H1 (cell line): Measurements from ENCODE around the gene SORL1-AS1.

ENCODE experiments used
- CTCF ChIA-PET: fragments of 300-600 bp; sonication (Branson Sonifier 250); formaldehyde crosslinking; loops from one replicate; lab custom pipeline; 2021; ENCODE audit not compliant: partially characterized antibody; lab: Charles Lee
- POLR2A ChIA-PET: fragments of 300-600 bp; sonication (Branson Sonifier 250); formaldehyde crosslinking; loops from one replicate; lab custom pipeline; 2021; ENCODE audit warnings: inconsistent platforms; ENCODE audit not compliant: partially characterized antibody; lab: Charles Lee
- DNase-seq, 2 experiments: peaks; one replicate each; pipeline versions ENCODE4 v3.0.0 to v3.0.0-alpha.2; 2010 to 2022; ENCODE audit warnings: low spot score in 2 of 2, low read depth in 1 of 2, mixed read lengths in 1 of 2
- FAIRE-seq: peaks from 2 replicates; lab custom pipeline; 2011; peaks lifted over from hg19 to GRCh38; lab: Jason Lieb, UNC
- H2AFZ ChIP-seq: 2 replicates; pipeline ENCODE4 v1.8.1; 2012; ENCODE audit warnings: low read length, inconsistent platforms
- H2AK5ac ChIP-seq: 2 replicates; pipeline ENCODE4 v1.6.1; 2013; ENCODE audit warnings: low read depth, low read length
- H2BK120ac ChIP-seq: replicated peaks from 2 replicates; pipeline ENCODE3; 2013; ENCODE audit warnings: low read depth, low read length, inconsistent platforms
- H2BK12ac ChIP-seq: 2 replicates; pipeline ENCODE4 v1.6.1; 2013; ENCODE audit warnings: low read depth, low read length
- H2BK15ac ChIP-seq: 2 replicates; pipeline ENCODE4 v1.6.1; 2013; ENCODE audit warnings: low read length
- H2BK20ac ChIP-seq: 2 replicates; pipeline ENCODE4 v1.6.1; 2013; ENCODE audit warnings: low read length
- H2BK5ac ChIP-seq: 2 replicates; pipeline ENCODE4 v1.6.1; 2013; ENCODE audit warnings: low read depth, low read length
- H3K14ac ChIP-seq: 2 replicates; pipeline ENCODE4 v1.6.1; 2013; ENCODE audit warnings: inconsistent platforms; ENCODE audit not compliant: insufficient read length
- H3K18ac ChIP-seq: 2 replicates; pipeline ENCODE4 v1.6.1; 2013; ENCODE audit warnings: low read length; ENCODE audit errors: extremely low read depth
- H3K23ac ChIP-seq: 2 replicates; pipeline ENCODE4 v1.6.1; 2013; ENCODE audit warnings: inconsistent platforms; ENCODE audit not compliant: insufficient read length
- H3K23me2 ChIP-seq: 2 replicates; pipeline ENCODE4 v1.6.1; 2013; ENCODE audit warnings: low read depth, low read length
- H3K27ac ChIP-seq: 2 replicates; pipeline ENCODE4 v1.6.1; 2011; ENCODE audit warnings: low read depth, low read length, inconsistent platforms
- H3K27me3 ChIP-seq, 4 experiments: replicated peaks in 1 of 4; 1 replicate in 1 of 4; 2 replicates in 3 of 4; pipeline versions ENCODE4 v1.6.1 to v1.8.1; 2011 to 2013; ENCODE audit warnings: low read length in 3 of 4, mild to moderate bottlenecking in 3 of 4, inconsistent platforms in 2 of 4, mixed read lengths in 2 of 4, moderate library complexity in 1 of 4; ENCODE audit not compliant: control insufficient read depth in 3 of 4, insufficient read depth in 3 of 4; ENCODE audit errors: extremely low read depth in 1 of 4
- H3K36me3 ChIP-seq, 4 experiments: 2 replicates each; pipeline versions ENCODE4 v1.6.1 to v1.8.1; 2011 to 2013; ENCODE audit warnings: mild to moderate bottlenecking in 4 of 4, low read length in 3 of 4, moderate library complexity in 2 of 4, control low read depth in 1 of 4, inconsistent platforms in 1 of 4; ENCODE audit not compliant: insufficient read depth in 4 of 4, control insufficient read depth in 2 of 4
- H3K4ac ChIP-seq: replicated peaks from 2 replicates; pipeline ENCODE3; 2013; ENCODE audit warnings: low read length, low read depth, mixed read lengths, inconsistent platforms; ENCODE audit not compliant: insufficient read length
- H3K4me1 ChIP-seq, 4 experiments: replicated peaks in 1 of 4; 1 replicate in 1 of 4; 2 replicates in 3 of 4; pipeline versions ENCODE4 v1.6.1 to v1.8.1; 2011 to 2013; ENCODE audit warnings: low read length in 3 of 4, inconsistent platforms in 2 of 4, mixed read lengths in 1 of 4; ENCODE audit not compliant: insufficient read depth in 4 of 4, control insufficient read depth in 3 of 4
- H3K4me2 ChIP-seq, 2 experiments: 2 replicates each; pipeline versions ENCODE4 v1.6.1 to v1.8.1; 2011 to 2013; ENCODE audit warnings: low read depth in 2 of 2, low read length in 2 of 2, control low read depth in 1 of 2, inconsistent platforms in 1 of 2, mild to moderate bottlenecking in 1 of 2; ENCODE audit not compliant: insufficient read depth in 1 of 2
- H3K4me3 ChIP-seq, 4 experiments: fragments of 200-600, 300-600 bp in 1 of 4; sonication (generic), shearing (Covaris generic), sonication (Bioruptor Twin) in 1 of 4; 2 replicates each; pipeline versions ENCODE4 v1.5.1 to v1.8.1; 2011 to 2016; ENCODE audit warnings: low read length in 4 of 4, low read depth in 3 of 4, control low read depth in 2 of 4, inconsistent platforms in 2 of 4, mild to moderate bottlenecking in 2 of 4, mixed read lengths in 1 of 4, moderate library complexity in 1 of 4; ENCODE audit not compliant: insufficient read depth in 2 of 4; ENCODE audit errors: extremely low read depth in 1 of 4
- H3K56ac ChIP-seq: replicated peaks from 2 replicates; pipeline ENCODE3; 2013; ENCODE audit warnings: low read depth, mild to moderate bottlenecking, mixed read lengths, low read length, inconsistent platforms; ENCODE audit not compliant: insufficient read length
- H3K79me1 ChIP-seq: 2 replicates; pipeline ENCODE4 v1.6.1; 2013; ENCODE audit warnings: low read depth, low read length, control low read depth
- H3K79me2 ChIP-seq, 2 experiments: 2 replicates each; pipeline versions ENCODE4 v1.6.1 to v1.8.1; 2012 to 2013; ENCODE audit warnings: low read length in 2 of 2, mild to moderate bottlenecking in 2 of 2, inconsistent platforms in 1 of 2; ENCODE audit not compliant: insufficient read depth in 2 of 2, control insufficient read depth in 1 of 2
- H3K9ac ChIP-seq, 4 experiments: replicated peaks in 1 of 4; 1 replicate in 1 of 4; 2 replicates in 3 of 4; pipeline versions ENCODE4 v1.6.1 to v1.8.1; 2011 to 2013; ENCODE audit warnings: low read depth in 3 of 4, low read length in 3 of 4, control low read depth in 2 of 4, mild to moderate bottlenecking in 2 of 4, moderate library complexity in 2 of 4, inconsistent platforms in 1 of 4; ENCODE audit errors: extremely low read depth in 1 of 4
- H3K9me3 ChIP-seq, 2 experiments: 2 replicates each; pipeline versions ENCODE4 v1.6.1 to v1.8.1; 2012 to 2013; ENCODE audit warnings: mild to moderate bottlenecking in 2 of 2, moderate library complexity in 2 of 2, control low read depth in 1 of 2, inconsistent platforms in 1 of 2, low read depth in 1 of 2, low read length in 1 of 2, mixed read lengths in 1 of 2; ENCODE audit not compliant: insufficient read depth in 2 of 2
- H4K20me1 ChIP-seq, 2 experiments: replicated peaks in 1 of 2; 2 replicates each; pipeline versions ENCODE3 to v1.8.1; 2011 to 2013; ENCODE audit warnings: inconsistent platforms in 2 of 2, low read length in 2 of 2, mild to moderate bottlenecking in 1 of 2; ENCODE audit not compliant: insufficient read depth in 2 of 2, control insufficient read depth in 1 of 2
- H4K5ac ChIP-seq: 2 replicates; pipeline ENCODE4 v1.6.1; 2013; ENCODE audit warnings: low read length, low read depth, mixed read lengths, inconsistent platforms; ENCODE audit not compliant: insufficient read length
- H4K8ac ChIP-seq: 2 replicates; pipeline ENCODE4 v1.8.0; 2013; ENCODE audit warnings: mild to moderate bottlenecking, moderate library complexity, low read length, inconsistent platforms; ENCODE audit not compliant: insufficient read depth; ENCODE audit errors: extremely low read depth
- H4K91ac ChIP-seq: replicated peaks from 2 replicates; pipeline ENCODE3; 2013; ENCODE audit warnings: low read length, mixed read lengths, inconsistent platforms; ENCODE audit not compliant: insufficient read length
- GTF2F1 ChIP-seq: IDR thresholded peaks from 2 replicates; pipeline ENCODE4 v1.6.1; 2012; ENCODE audit warnings: low read depth, low read length, improper control_type of control experiment, borderline replicate concordance
- TAF1 ChIP-seq: IDR thresholded peaks from 2 replicates; pipeline ENCODE4 v1.6.1; 2011; ENCODE audit warnings: mild to moderate bottlenecking, low read depth, low read length
- WGBS, 2 experiments: shearing (Covaris generic) in 1 of 2; methylation state at CpG; one replicate each; pipeline versions ENCODE4 v1.1.6 to v1.1.7; 2013 to 2015; ENCODE audit warnings: low lambda C conversion rate in 2 of 2, mixed read lengths in 2 of 2, inconsistent platforms in 1 of 2, low coverage in 1 of 2, missing lambda C conversion rate in 1 of 2; ENCODE audit not compliant: insufficient replicate concordance in 2 of 2, insufficient coverage in 1 of 2, insufficient read length in 1 of 2; ENCODE audit errors: extremely low coverage in 1 of 2, missing lambda C conversion rate in 1 of 2; 5-methylcytosine and 5-hydroxymethylcytosine counted together

SORL1-AS1 gene

GRCh38 chr11:121435551-121436511 lies 16.9 kb downstream of the SORL1-AS1 start:
- FAIRE-seq, result no peak
- no peak overlapping the region for H3K14ac ChIP-seq
- H3K27ac ChIP-seq, result no peak overlapping the region
- H3K4me2 ChIP-seq, result no peak overlapping the region
- H3K56ac ChIP-seq, result no peak overlapping the region
- H3K4ac ChIP-seq, result no peak overlapping the region
- H2BK12ac ChIP-seq, result no peak overlapping the region
- TF ChIP-seq GTF2F1 (no peak), TAF1 (no peak)
- no peaks in the 10 kb centered on the region for H3K9me3 ChIP-seq
- WGBS, 2 experiments, result 89% methylated on average over 3 of the region's 3 CpGs; no CpG with 5 or more reads in 1 of the 2 experiments
- no peaks in the 10 kb centered on the region for H3K27me3 ChIP-seq
- no peaks in the 10 kb centered on the region for H3K4me1 ChIP-seq
- no peak overlapping the region for H2BK15ac ChIP-seq
- H4K8ac ChIP-seq, result no peak overlapping the region
- H3K79me1 ChIP-seq, result no peaks in the 10 kb centered on the region
- no peak overlapping the region for H3K23ac ChIP-seq
- no peaks in the 10 kb centered on the region for H3K36me3 ChIP-seq
- H3K23me2 ChIP-seq, result no peaks in the 10 kb centered on the region
- no peak overlapping the region for H2AFZ ChIP-seq
- H4K20me1 ChIP-seq, result no peaks in the 10 kb centered on the region
- CTCF ChIA-PET, result interaction anchor here (1.0 to 2.6 kb wide), 4 partner anchors 8 to 116 kb away, joined by 3 to 9 read pairs (median 3); no protein-coding TSS in a partner anchor
- no peak overlapping the region for H2AK5ac ChIP-seq
- DNase-seq, result no peak
- no peaks in the 10 kb centered on the region for H3K79me2 ChIP-seq
- no peak overlapping the region for H2BK120ac ChIP-seq
- no peak overlapping the region for H4K91ac ChIP-seq
- H2BK20ac ChIP-seq, result no peak overlapping the region
- no peak overlapping the region for H3K9ac ChIP-seq
- no peak overlapping the region for H4K5ac ChIP-seq
- H3K18ac ChIP-seq, result no peak overlapping the region
- H3K4me3 ChIP-seq, result no peak overlapping the region
- no peak overlapping the region for H2BK5ac ChIP-seq
- POLR2A ChIA-PET, result no interaction called here
